Measurements from ENCODE around the gene SUGP1. TPM values are rescaled to one million over a fixed set of nuclear protein-coding genes. Genes with fewer than 3 reads are reported as not detected.
"Not testable (repeated sequence)": the region's sequence is repeated elsewhere in the genome, so short reads cannot be mapped to it uniquely, and the experiment has no call there.

Gene SUGP1
- total and polyA plus RNA-seq, 2 of the 13 experiments (the other 11 are each of a cell fraction or from before 2014, with no cell fraction given) = 21.6 to 25.9 TPM

DNA sequence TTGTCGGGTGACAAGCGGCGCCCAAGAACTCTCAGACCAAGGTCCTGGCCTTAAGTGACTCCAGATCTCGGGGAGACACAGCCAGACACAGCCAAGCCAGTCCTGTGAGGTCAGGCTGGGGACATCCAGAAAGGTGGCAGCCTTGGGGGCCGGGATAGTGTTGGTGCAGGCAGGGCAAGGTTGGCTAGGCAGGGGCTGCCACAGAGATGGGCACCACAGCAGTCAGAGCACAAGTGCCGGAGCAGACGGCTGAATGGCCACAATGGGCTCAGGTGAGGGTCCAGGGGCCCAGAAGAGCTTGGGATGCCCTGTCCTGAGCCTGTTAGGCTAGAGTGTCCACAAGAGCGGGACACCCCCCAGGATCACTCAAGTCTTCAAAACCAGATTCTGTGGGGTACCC, 32.5 kb upstream of the SUGP1 start:
- ChIA-PET CTCF (ENCODE audit: low intra/inter-chr PET ratio, low total read pairs) (no interaction called here), POLR2A (no interaction called here)
- Histone ChIP-seq H3K4me1 (ENCODE audit: insufficient read depth, low read length) (no peaks in the 10 kb centered on the region), H3K4me3 (replicated peaks in 1 of 3; ENCODE audit: insufficient read depth in 1 of 3, low read depth in 2 of 3, low read length in 3 of 3) (no peak overlapping the region), H3K9me3 (ENCODE audit: low read length) (no peaks in the 10 kb centered on the region), H3K36me3 (replicated peaks in 1 of 2; ENCODE audit: control insufficient read depth in 1 of 2, insufficient read depth in 2 of 2, low read length in 2 of 2) (peaks cover 33 to 55% of the 10 kb centered on the region in 2 experiments), H3K4me2 (ENCODE audit: low read depth, low read length) (no peak overlapping the region), H4K20me1 (ENCODE audit: insufficient read depth, low read length) (no peaks in the 10 kb centered on the region), H3K27ac (ENCODE audit: extremely low read length, insufficient read depth, low read length) (no peak overlapping the region), H2AFZ (ENCODE audit: low read length) (no peak overlapping the region), H3K79me2 (ENCODE audit: insufficient read depth, low read length) (no peaks in the 10 kb centered on the region), H3K9ac (ENCODE audit: insufficient read depth, low read depth, low read length) (no peak overlapping the region), H3K27me3 (ENCODE audit: control insufficient read depth in 1 of 2, insufficient read depth in 2 of 2, low read length in 2 of 2) (no peaks in the 10 kb centered on the region)
- BruUV-seq (replicated peaks) = no TSS peak
- 100% methylated on average over 3 of the region's 8 CpGs for WGBS (ENCODE audit: low lambda C conversion rate)
- intact Hi-C loops (cut with micrococcal nuclease; ENCODE audit: unreplicated experiment) = no loop called here
- no peak for FAIRE-seq
- no peak for TF ChIP-seq ZFP36L2 (CRISPR knock-in tag; IDR thresholded peaks at IDR 0.05)
- TF ChIP-seq AGO2 (optimal IDR thresholded peaks at IDR 0.05; ENCODE audit: low read depth, low read length) = peak; percentile 49
- TF ChIP-seq, protein P1, sequence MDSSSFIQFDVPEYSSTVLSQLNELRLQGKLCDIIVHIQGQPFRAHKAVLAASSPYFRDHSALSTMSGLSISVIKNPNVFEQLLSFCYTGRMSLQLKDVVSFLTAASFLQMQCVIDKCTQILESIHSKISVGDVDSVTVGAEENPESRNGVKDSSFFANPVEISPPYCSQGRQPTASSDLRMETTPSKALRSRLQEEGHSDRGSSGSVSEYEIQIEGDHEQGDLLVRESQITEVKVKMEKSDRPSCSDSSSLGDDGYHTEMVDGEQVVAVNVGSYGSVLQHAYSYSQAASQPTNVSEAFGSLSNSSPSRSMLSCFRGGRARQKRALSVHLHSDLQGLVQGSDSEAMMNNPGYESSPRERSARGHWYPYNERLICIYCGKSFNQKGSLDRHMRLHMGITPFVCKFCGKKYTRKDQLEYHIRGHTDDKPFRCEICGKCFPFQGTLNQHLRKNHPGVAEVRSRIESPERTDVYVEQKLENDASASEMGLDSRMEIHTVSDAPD (CRISPR knock-in tag; IDR thresholded peaks at IDR 0.05) = no peak
- TF ChIP-seq PCBP1 (IDR thresholded peaks at IDR 0.05; ENCODE audit: borderline replicate concordance, low read depth, low read length) = no peak
- no peak for TF ChIP-seq CBFB (CRISPR knock-in tag; IDR thresholded peaks at IDR 0.05)
- no peak for DNase-seq (ENCODE audit: low spot score)
- in situ Hi-C loops (cut with HindIII; ENCODE audit: extremely low pct_ligation_motif_present, low pct_unique_long_range_greater_than_20kb) = no loop called here
- no peak for ATAC-seq

DNA sequence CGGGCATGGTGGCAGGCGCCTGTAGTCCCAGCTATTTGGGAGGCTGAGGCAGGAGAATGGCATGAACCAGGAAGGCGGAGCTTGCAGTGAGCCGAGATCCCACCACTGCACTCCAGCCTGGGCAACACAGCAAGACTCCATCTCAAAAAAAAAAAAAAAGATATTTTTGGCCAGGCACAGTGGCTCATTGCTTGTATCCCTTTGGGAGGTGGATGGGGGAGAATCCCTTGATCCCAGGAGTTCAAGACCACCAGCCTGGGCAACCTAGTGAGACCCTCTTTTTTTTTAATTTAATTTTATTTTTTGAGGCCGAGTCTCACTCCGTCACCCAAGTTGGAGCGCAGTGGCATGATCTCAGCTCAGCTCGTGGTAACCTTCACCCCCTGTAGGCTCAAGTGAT, 30.4 kb upstream of the SUGP1 start:
- over 99% methylated on average over 7 of the region's 8 CpGs for WGBS (ENCODE audit: low lambda C conversion rate)
- DNase-seq (ENCODE audit: low spot score); FAIRE-seq; in situ Hi-C loops (cut with HindIII; ENCODE audit: extremely low pct_ligation_motif_present, low pct_unique_long_range_greater_than_20kb); POLR2A ChIA-PET; H4K20me1 ChIP-seq (ENCODE audit: insufficient read depth, low read length); H3K27ac ChIP-seq (ENCODE audit: extremely low read length, insufficient read depth, low read length); H3K4me3 ChIP-seq (replicated peaks in 1 of 3; ENCODE audit: insufficient read depth in 1 of 3, low read depth in 2 of 3, low read length in 3 of 3); H3K9me3 ChIP-seq (ENCODE audit: low read length); H2AFZ ChIP-seq (ENCODE audit: low read length); CTCF ChIA-PET (ENCODE audit: low intra/inter-chr PET ratio, low total read pairs); H3K27me3 ChIP-seq (ENCODE audit: control insufficient read depth in 1 of 2, insufficient read depth in 2 of 2, low read length in 2 of 2); H3K4me2 ChIP-seq (ENCODE audit: low read depth, low read length); intact Hi-C loops (cut with micrococcal nuclease; ENCODE audit: unreplicated experiment); ATAC-seq; BruUV-seq (replicated peaks); H3K4me1 ChIP-seq (ENCODE audit: insufficient read depth, low read length); H3K9ac ChIP-seq (ENCODE audit: insufficient read depth, low read depth, low read length); H3K79me2 ChIP-seq (ENCODE audit: insufficient read depth, low read length): not testable (repeated sequence)
- H3K36me3 ChIP-seq (replicated peaks in 1 of 2; ENCODE audit: control insufficient read depth in 1 of 2, insufficient read depth in 2 of 2, low read length in 2 of 2) = peaks cover 36 to 68% of the 10 kb centered on the region in 2 experiments
